T-cell (primary cell): ENCODE data around the gene GRK6. TPM values are rescaled to one million over a fixed set of nuclear protein-coding genes. Genes with fewer than 3 reads are reported as not detected.

Source experiments
- ATAC-seq, 4 experiments: fragments of 200-7000 bp in 3 of 4; fragments of 150-1000 bp in 1 of 4; cut with Tn5 transposase; replicated peaks in 1 of 4; 1 replicate in 3 of 4; 2 replicates in 1 of 4; pipeline ENCODE4 v1.10.0; 2021; ENCODE audit warnings: moderate library complexity in 3 of 4, mild to moderate bottlenecking in 2 of 4, moderate number of reproducible peaks in 1 of 4
- CTCF ChIA-PET, 2 donors: fragments of 300-600 bp; sonication (Branson Sonifier 250); formaldehyde crosslinking; loops; one replicate each; lab custom pipeline; 2022; ENCODE audit warnings: antibody characterized with exemption in 2 of 2; lab: Charles Lee
- POLR2A ChIA-PET, 2 donors: fragments of 300-600 bp; sonication (Branson Sonifier 250); formaldehyde crosslinking; loops; one replicate each; lab custom pipeline; 2022; ENCODE audit warnings: antibody characterized with exemption in 2 of 2; lab: Charles Lee
- DNase-seq, 35 experiments: peaks; one replicate each; pipeline versions ENCODE4 v3.0.0 to v3.0.0-alpha.2; 2013 to 2023
- H3K27ac ChIP-seq: one replicate; pipeline ENCODE4 v1.5.1; 2013; ENCODE audit warnings: low read length
- H3K27me3 ChIP-seq, 2 experiments: replicated peaks in 1 of 2; 1 replicate in 1 of 2; 2 replicates in 1 of 2; pipeline versions ENCODE4 v1.6.1 to v1.7.0; 2013; ENCODE audit warnings: low read length in 1 of 2, mixed read lengths in 1 of 2; ENCODE audit not compliant: control insufficient read depth in 2 of 2, insufficient read depth in 2 of 2; ENCODE audit errors: extremely low read depth in 1 of 2
- H3K36me3 ChIP-seq, 2 donors: 1 replicate in 1 of 2; 2 replicates in 1 of 2; pipeline versions ENCODE4 v1.6.1 to v1.7.0; 2013; ENCODE audit warnings: low read length in 1 of 2; ENCODE audit not compliant: control insufficient read depth in 2 of 2, insufficient read depth in 1 of 2; ENCODE audit errors: extremely low read depth in 1 of 2
- H3K4me1 ChIP-seq, 2 experiments: 1 replicate in 1 of 2; 2 replicates in 1 of 2; pipeline versions ENCODE4 v1.6.1 to v1.7.0; 2013; ENCODE audit warnings: low read length in 2 of 2, mixed read lengths in 1 of 2; ENCODE audit not compliant: insufficient read depth in 2 of 2, control insufficient read depth in 1 of 2; ENCODE audit errors: extremely low read depth in 1 of 2
- H3K4me3 ChIP-seq, 2 donors: 1 replicate in 1 of 2; 2 replicates in 1 of 2; pipeline versions ENCODE4 v1.5.1 to v1.7.0; 2013; ENCODE audit warnings: mild to moderate bottlenecking in 2 of 2, low read length in 1 of 2, moderate library complexity in 1 of 2; ENCODE audit not compliant: control insufficient read depth in 1 of 2; ENCODE audit errors: extremely low read depth in 1 of 2
- H3K9me3 ChIP-seq: 2 replicates; pipeline ENCODE4 v1.7.0; 2013
- H3K27ac Mint-ChIP-seq, 2 donors: one replicate each; pipeline ENCODE4 v1.8.0; 2020 to 2021; ENCODE audit warnings: mild to moderate bottlenecking in 2 of 2, mixed read lengths in 2 of 2
- H3K27me3 Mint-ChIP-seq, 2 donors: one replicate each; pipeline ENCODE4 v1.8.0; 2021 to 2022; ENCODE audit warnings: mixed read lengths in 2 of 2
- H3K36me3 Mint-ChIP-seq: one replicate; pipeline ENCODE4 v1.8.0; 2021; ENCODE audit warnings: mixed read lengths
- H3K4me1 Mint-ChIP-seq, 3 donors: one replicate each; pipeline ENCODE4 v1.8.0; 2020 to 2022; ENCODE audit warnings: mixed read lengths in 3 of 3, mild to moderate bottlenecking in 1 of 3
- H3K4me3 Mint-ChIP-seq, 3 donors: one replicate each; pipeline ENCODE4 v1.8.0; 2020 to 2022; ENCODE audit warnings: mild to moderate bottlenecking in 3 of 3, mixed read lengths in 3 of 3, moderate library complexity in 3 of 3
- H3K9me3 Mint-ChIP-seq, 3 donors: one replicate each; pipeline ENCODE4 v1.8.0; 2020 to 2022; ENCODE audit warnings: mixed read lengths in 3 of 3
- WGBS: methylation state at CpG from one replicate; pipeline ENCODE4 v1.1.5; 2013; ENCODE audit warnings: missing lambda C conversion rate; ENCODE audit not compliant: insufficient coverage; 5-methylcytosine and 5-hydroxymethylcytosine counted together
- total RNA-seq, 35 experiments: library from RNA in 6 of 35; stranded (reverse) in 6 of 35; fragments of 120-200 nt in 1 of 35; gene quantifications; one replicate each; pipeline versions ENCODE4 v1.2.1 to v1.2.4 and lab custom pipeline; 2013 to 2026

Gene GRK6
- total RNA-seq, 5 donors from 2014 or later (not counting 1 experiment from before 2014, with no cell fraction given) = 196 to 226 (median 216) TPM

DNA sequence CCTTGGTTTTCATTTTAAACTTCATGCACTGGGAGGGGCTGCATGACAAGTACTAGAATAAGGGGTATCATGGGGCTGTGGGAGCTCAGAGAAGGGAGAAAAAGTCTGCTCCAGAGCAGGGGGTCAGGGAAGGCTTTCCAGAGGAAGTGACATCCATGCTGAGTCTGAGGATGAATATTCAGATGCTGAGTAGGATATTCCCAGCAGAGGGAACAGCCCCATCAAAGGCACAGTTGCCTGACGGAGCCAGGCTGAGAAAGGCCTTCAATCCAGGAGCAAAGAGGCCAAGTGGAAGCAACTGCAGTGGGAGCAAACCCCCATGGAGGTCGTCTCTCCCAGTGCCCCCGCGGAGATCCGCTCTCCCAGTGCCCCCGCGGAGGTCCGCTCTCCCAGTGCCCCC, 30.4 kb upstream of the GRK6 start:
- no peaks in the 10 kb centered on the region for H3K9me3 Mint-ChIP-seq
- H3K9me3 ChIP-seq = no peaks in the 10 kb centered on the region
- H3K36me3 ChIP-seq = no peaks in the 10 kb centered on the region
- peaks cover 0 to 1% of the 10 kb centered on the region in 2 experiments for H3K27me3 ChIP-seq
- DNase-seq (no peak), ATAC-seq (no peak)
- WGBS = 91% methylated on average over 5 of the region's 8 CpGs
- ChIA-PET CTCF (interaction anchor here in 1 of 2 donors (0.6 kb wide), 1 partner anchor 67 kb away, joined by 6 read pairs; no protein-coding TSS in a partner anchor), POLR2A (no interaction called here)
- peaks cover 0 to 4% of the 10 kb centered on the region in 2 experiments for H3K4me1 ChIP-seq
- peaks cover 4 to 6% (median 5%) of the 10 kb centered on the region in 3 donors for H3K4me1 Mint-ChIP-seq
- no peak overlapping the region for H3K4me3 ChIP-seq
- H3K27ac Mint-ChIP-seq = no peak overlapping the region
- no peaks in the 10 kb centered on the region for H3K36me3 Mint-ChIP-seq
- no peak overlapping the region for H3K27ac ChIP-seq
- no peak overlapping the region for H3K4me3 Mint-ChIP-seq
- H3K27me3 Mint-ChIP-seq = no peaks in the 10 kb centered on the region

DNA sequence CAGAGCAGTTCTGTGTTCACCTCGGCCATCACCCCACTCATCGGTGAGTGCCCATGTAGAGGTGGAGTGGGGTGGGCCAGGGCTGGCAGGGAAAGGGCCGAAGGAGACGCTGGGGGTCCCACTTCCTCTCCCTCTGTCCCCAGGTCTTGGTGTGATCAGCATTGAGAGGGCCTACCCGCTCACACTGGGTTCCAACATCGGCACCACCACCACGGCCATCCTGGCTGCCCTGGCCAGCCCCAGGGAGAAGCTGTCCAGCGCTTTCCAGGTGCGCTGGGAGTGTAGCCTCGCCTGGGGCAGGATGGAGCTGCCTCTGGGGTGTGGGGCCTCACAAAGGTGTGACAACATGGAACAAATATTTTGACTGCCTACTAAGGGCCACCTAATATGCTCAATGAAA, 29.7 kb upstream of the GRK6 start:
- no peak overlapping the region for H3K27ac ChIP-seq
- 84% methylated on average over 7 of the region's 10 CpGs for WGBS
- H3K9me3 ChIP-seq = no peaks in the 10 kb centered on the region
- H3K27me3 ChIP-seq = peaks cover 0 to 4% of the 10 kb centered on the region in 2 experiments
- H3K27me3 Mint-ChIP-seq = no peaks in the 10 kb centered on the region
- POLR2A ChIA-PET = no interaction called here
- peaks cover 0 to 6% (median 0%) of the 10 kb centered on the region in 3 donors for H3K4me1 Mint-ChIP-seq
- H3K9me3 Mint-ChIP-seq = no peaks in the 10 kb centered on the region
- H3K36me3 Mint-ChIP-seq = no peaks in the 10 kb centered on the region
- peak overlapping the region in 1 of 2 donors; percentile 48 for H3K27ac Mint-ChIP-seq
- H3K4me3 Mint-ChIP-seq = no peak overlapping the region
- CTCF ChIA-PET = no interaction called here
- no peaks in the 10 kb centered on the region for H3K36me3 ChIP-seq
- H3K4me3 ChIP-seq = no peak overlapping the region
- H3K4me1 ChIP-seq = no peaks in the 10 kb centered on the region
- ATAC-seq = no peak
- no peak for DNase-seq

DNA sequence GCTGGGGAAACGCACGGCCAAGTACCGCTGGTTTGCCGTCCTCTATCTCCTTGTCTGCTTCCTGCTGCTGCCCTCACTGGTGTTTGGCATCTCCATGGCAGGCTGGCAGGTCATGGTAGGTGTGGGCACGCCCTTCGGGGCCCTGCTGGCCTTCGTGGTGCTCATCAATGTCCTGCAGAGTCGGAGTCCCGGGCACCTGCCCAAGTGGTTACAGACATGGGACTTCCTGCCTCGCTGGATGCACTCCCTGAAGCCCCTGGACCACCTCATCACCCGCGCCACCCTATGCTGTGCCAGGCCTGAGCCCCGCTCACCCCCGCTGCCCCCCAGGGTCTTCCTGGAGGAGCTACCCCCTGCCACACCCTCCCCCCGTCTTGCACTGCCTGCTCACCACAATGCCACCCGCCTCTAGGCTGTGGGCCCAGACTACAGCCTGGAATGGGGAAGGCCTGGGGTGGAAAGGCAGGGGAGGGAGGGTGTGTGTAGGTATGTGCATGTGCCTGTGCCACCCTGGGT, 28.5 kb upstream of the GRK6 start:
- ChIA-PET CTCF (no interaction called here), POLR2A (no interaction called here)
- no peak overlapping the region for H3K27ac ChIP-seq
- H3K4me1 ChIP-seq = peaks cover 8 to 10% of the 10 kb centered on the region in 2 experiments
- no peaks in the 10 kb centered on the region for H3K9me3 ChIP-seq
- peaks cover 9 to 16% (median 10%) of the 10 kb centered on the region in 3 donors for H3K4me1 Mint-ChIP-seq
- no peaks in the 10 kb centered on the region for H3K9me3 Mint-ChIP-seq
- 96% methylated on average over 11 of the region's 16 CpGs for WGBS
- no peak overlapping the region for H3K4me3 Mint-ChIP-seq
- no peak overlapping the region for H3K4me3 ChIP-seq
- no peak for ATAC-seq
- no peaks in the 10 kb centered on the region for H3K27me3 Mint-ChIP-seq
- H3K36me3 Mint-ChIP-seq = no peaks in the 10 kb centered on the region
- peaks cover 7 to 8% of the 10 kb centered on the region in 2 experiments for H3K27me3 ChIP-seq
- DNase-seq = no peak
- H3K27ac Mint-ChIP-seq = no peak overlapping the region
- H3K36me3 ChIP-seq = no peaks in the 10 kb centered on the region

DNA sequence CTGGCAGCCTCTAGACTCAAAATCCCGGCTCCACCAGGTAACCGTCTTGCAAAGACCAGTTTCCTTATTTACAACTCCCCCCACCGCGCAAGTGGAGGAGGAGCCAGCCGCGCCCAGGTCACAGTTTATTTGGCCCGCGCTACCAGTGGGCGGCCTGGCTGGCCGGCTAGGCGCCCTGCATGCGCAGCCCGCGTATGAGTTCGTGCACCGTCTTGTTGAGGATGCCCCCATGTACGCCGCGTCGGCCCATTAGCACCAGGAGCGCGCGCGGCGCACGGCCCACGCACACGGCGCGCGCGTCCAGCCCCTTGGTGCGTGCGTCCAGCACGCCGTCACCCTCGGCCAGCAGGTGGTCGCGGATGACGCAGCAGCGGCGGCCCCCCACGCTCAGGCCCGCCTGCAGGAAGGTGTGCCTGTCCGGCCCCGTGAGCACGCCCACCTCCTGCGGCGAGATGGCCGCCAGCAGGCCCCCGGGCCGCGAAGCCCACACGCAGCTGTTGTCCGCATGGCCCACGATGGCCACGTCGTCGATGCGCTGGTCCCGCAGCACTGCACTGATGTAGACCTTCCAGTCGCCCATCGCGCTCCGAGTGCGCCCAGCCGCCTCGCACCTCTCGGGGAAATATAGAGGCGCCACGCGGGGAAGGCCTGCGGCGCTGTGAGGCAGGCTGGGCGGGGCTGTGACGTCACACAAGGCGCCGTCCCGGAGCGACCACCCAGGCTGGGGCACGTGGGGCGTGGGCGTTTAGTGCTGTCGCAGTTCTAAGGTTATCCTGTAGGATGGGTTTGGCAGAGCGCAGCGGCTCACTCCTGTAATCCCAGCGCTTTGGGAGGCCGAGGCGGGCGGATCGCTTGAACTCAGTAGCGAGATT, 26.2 kb upstream of the GRK6 start, which contains the start of gene PFN3:
Gene PFN3, minus strand, starts transcription at position 665 of the 872 bp plus-strand sequence. Its CDS starts 85 bp downstream, at position 580.
- DNase-seq (no peak), ATAC-seq (no peak)
- Histone ChIP-seq H3K27me3 (peaks cover 7 to 19% of the 10 kb centered on the region in 2 experiments), H3K4me3 (no peak within 1 kb of the TSS), H3K9me3 (no peaks in the 10 kb centered on the region), H3K36me3 (no peaks in the 10 kb centered on the region), H3K27ac (no peak within 1 kb of the TSS), H3K4me1 (peaks cover 22 to 33% of the 10 kb centered on the region in 2 experiments)
- H3K36me3 Mint-ChIP-seq = no peaks in the 10 kb centered on the region
- no peaks in the 10 kb centered on the region for H3K9me3 Mint-ChIP-seq
- H3K4me3 Mint-ChIP-seq = no peak within 1 kb of the TSS
- H3K27me3 Mint-ChIP-seq = no peaks in the 10 kb centered on the region
- no peak within 1 kb of the TSS for H3K27ac Mint-ChIP-seq
- WGBS = 77% methylated on average over 84 of the region's 92 CpGs
- POLR2A ChIA-PET = no interaction called here
- peaks cover 24 to 25% (median 25%) of the 10 kb centered on the region in 3 donors for H3K4me1 Mint-ChIP-seq
- CTCF ChIA-PET = no interaction called here

DNA sequence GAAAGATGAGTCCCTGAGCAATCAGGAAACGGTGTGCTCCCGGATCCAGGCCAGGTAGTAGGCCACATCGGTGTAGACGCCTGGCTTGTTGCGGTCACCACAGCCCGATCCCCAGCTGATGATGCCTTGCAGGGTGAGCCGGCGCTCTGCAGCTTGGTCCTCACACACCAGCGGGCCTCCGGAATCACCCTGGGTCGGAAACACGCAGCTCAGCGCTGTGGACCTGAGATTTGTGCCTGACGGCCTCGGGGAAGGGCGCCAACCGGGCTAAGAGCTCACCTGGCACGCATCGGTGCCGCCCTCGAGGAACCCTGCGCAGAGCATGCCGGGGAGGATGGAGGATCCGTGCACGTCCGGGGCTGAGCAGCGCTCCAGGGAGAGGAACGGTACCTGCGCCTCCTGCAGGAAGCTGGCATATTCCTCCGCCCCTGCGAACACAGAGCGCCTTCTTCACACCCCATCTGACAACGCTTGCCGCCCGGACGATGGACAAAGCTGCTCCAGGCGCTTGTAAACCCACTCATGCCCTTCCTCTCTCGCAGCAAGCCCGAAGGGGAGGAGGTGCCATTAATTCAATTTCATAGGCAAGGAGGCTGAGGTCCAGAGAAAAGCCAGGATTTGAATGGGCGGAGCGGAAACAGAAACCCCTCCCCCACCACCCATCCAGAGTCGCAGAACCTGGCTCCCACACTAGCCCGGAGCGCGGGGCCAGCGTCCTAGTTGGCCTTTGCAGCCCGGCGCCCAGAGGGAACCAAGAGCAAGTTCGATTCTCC, 24.0 kb upstream of the GRK6 start:
- Mint-ChIP-seq H3K4me1 (peaks cover 27 to 38% (median 32%) of the 10 kb centered on the region in 3 donors), H3K27me3 (no peaks in the 10 kb centered on the region), H3K36me3 (no peaks in the 10 kb centered on the region), H3K9me3 (no peaks in the 10 kb centered on the region), H3K27ac (peak overlapping the region; percentile 34 to 70), H3K4me3 (peak overlapping the region; percentile 75 to 85 (median 79))
- H3K4me1 ChIP-seq = peaks cover 22 to 50% of the 10 kb centered on the region in 2 experiments
- H3K9me3 ChIP-seq = no peaks in the 10 kb centered on the region
- peak overlapping the region; percentile 60 for H3K4me3 ChIP-seq
- no peaks in the 10 kb centered on the region for H3K36me3 ChIP-seq
- H3K27me3 ChIP-seq = peaks cover 7 to 20% of the 10 kb centered on the region in 2 experiments
- peak; percentile 52 to 61 (median 56) for ATAC-seq
- WGBS = 26% methylated on average over 35 of the region's 49 CpGs
- CTCF ChIA-PET = interaction anchor here (0.6 to 4.8 kb wide), 26 partner anchors 8 to 99 kb away, joined by 3 to 100 read pairs (median 8); partner anchors contain the start of genes GRK6 (in 1 of the 2), PDLIM7 (in 1 of the 2) and PRR7 (in 1 of the 2)
- H3K27ac ChIP-seq = peak overlapping the region; percentile 18
- DNase-seq = peak; percentile 39 to 82 (median 58)
- POLR2A ChIA-PET = interaction anchor here in 1 of 2 donors (0.5 to 1.5 kb wide), 2 partner anchors 12 to 52 kb away, joined by 3 to 4 read pairs; no protein-coding TSS in a partner anchor
